ENCODE results near the gene CFAP410.
"Not testable (repeated sequence)": the region's sequence is repeated elsewhere in the genome, so short reads cannot be mapped to it uniquely, and the experiment has no call there.

The CFAP410 gene

DNA sequence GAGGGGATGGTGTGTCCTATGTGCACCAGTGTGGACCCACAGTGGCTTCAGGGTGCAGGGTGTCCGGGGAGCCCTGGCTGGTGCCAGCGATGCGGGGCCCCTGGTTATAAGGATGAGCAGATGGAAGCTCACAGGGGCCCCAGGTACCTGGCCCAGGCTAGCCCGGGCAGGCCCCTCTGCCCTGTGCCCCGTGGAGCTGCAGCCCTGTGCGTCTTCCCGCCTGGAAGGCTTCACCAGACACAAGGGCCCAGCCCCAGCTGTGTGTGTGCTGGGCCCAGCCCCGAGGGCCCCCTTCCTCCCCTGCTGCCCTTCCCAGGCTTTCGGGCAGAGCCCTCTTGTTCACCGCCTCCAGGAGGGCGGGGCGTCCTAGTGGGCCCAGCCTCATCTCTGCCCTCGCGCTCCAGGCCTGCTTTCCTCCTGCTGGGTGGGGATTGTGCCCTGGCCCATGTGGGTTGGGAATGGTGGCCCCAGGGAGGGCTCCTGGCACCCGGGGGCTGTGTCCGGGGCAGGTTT, 23.4 kb downstream of the CFAP410 start:
- no peak for DNase-seq

DNA sequence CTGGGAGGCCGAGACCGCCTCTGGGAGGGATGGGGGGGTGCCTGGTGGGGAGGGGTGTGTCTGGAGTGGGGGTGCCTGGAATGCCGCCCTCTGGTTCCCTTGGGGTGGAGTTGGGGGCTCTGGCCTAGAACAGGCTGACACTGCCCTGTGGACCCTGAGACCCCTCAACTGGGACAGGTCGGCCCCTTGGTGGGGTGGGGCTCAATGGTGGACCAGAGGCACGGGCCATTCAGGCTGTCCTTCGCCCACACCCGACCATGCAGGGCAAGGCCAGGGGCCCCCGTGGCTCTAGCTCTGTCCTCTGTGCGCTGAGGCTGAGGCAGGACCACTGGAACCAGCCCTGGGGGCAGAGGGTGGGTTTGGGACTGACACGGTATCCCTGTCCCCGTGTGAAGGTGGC, 24.6 kb downstream of the CFAP410 start:
- no peak for DNase-seq

DNA sequence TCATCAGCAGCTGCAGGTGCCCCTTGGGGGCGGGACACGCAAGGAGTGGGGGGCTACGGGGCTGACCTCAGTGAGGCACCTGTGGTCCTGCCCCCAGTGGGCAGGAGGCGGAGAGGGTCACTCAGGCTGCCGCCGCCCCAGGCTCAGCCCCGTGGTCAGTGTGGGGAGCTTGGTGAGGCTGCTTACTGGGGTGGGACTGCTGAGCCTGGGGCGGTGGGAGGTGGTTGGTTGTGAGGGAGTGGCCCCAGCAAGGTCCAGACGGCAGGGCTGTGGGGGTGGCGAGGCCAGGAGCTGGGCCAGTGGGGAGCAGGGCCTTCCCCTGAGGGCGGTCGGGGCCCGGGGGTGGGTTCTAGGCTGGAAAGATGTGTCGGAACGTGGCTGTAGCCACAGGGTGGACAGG, 25.1 kb downstream of the CFAP410 start:
- DNase-seq = no peak

DNA sequence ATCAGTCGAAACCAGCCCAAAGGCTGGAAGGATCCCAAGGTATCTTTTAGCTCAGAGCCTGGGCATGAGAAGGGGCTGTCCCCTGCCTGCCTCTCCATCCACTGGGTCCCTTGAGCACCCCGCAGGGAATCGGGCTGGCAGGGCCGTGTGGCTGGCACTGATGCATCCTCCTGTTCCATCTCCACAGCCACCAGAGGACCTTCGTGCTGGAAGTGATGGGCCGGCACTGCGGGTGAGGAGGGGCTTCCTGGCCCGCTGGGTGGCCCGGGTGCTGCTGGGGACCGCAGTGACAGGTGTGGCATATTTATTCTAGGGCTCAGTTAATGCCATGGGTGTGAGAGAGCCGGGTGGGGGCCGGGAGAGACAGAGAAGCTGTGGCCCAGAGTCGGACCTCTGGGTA, 25.7 kb downstream of the CFAP410 start:
- no peak for DNase-seq

DNA sequence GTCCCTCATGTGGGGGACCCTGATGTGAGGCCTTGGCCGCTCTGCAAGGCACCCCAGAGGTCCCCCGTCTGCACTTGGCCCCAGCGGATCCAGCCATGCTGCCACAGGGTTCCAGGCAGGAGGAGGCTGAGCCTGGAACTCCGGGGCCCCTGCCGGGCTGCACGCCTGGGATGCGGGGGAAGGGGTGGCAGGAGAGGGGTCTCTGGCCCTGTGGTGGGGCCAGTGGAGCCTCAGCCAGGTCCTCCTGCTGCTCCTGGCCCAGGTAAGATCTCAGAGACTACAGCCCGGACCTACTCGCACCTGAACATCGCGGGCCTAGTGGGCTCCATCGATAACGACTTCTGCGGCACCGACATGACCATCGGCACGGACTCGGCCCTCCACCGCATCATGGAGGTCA, 26.5 kb downstream of the CFAP410 start:
- no peak for DNase-seq

DNA sequence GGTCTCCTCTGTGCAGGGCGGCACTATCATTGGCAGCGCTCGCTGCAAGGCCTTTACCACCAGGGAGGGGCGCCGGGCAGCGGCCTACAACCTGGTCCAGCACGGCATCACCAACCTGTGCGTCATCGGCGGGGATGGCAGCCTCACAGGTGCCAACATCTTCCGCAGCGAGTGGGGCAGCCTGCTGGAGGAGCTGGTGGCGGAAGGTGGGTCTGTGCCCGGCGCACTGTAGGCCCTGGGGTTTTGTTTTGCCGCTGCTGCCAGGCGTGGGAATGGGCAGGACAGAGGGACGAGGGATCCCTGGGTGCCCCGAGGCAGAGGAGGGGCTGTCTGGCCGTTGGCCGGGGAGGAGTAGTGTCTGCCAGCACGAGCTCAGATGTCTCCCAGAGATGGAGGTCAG, 27.1 kb downstream of the CFAP410 start:
- no peak for DNase-seq

DNA sequence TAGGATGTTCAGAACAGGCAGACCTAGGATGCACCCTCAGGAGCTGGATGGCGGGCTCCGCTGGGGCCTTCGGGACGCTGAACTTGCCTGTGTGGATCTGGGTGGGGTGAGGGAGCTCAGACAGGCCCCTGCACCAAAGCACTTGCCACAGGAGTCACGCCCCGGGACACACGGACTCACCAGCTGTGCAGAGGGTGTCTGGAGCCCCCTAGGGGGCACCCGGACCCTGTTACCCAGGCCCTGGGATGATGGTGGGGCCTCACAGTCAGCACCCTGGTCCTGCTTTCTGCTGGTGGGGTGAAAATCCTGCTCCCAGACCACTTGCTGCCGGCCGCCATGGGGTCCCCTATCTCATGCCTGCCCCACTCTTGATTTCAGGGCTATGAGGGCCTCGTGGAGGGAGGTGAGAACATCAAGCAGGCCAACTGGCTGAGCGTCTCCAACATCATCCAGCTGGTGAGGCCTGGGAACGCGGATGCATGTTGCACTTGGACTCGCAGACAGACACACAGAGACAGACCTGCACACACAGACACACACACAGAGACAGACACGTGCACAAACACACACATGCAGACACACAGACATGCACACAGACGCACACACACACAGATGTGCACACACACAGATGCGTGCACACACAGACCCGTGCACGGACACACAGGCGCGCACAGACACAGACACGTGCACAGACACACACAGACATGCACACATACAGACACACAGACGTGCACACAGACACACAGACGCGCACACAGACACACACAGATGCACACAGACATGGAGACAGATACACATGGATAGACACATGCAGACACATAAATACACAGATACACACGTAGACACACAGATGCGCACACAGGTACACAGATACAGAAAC, 28.3 kb downstream of the CFAP410 start:
- no peak for DNase-seq

DNA sequence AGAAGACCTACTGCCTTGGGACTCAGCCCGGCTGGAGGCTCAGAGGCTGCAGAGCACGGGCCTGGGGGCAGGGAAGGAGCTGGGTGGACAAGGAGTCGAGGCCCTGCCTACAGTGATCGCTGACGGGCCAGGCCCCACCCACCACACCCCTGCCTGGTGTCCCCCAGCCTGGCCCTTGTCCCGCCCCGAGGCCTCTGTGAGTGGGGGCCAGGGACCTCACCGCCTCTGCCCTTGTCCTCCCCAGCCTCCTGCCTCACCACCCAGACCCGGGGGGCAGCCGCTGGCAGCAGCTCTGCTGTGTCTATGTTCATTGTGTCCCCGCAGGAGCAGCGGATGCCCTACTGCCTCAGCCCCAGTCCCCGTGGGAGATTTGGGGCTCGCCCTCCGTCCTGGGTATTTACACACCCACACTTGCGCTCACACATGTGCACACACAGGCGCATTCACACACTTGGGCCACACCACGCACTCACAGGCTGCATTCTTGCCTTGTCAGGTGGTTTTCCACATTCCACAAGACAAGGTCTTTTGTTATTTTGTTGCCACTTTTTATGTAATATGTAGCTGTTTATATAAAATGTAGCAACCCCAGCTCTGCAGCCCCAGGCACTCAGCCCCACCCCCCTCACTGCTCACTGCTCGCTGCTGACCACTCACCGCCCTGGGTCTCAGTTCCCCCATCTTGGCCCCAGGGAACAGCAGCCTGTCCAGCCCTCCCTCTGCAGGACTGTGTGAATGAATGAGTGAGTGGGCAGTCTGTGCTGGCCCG, 32.1 kb downstream of the CFAP410 start:
- no peak for DNase-seq

DNA sequence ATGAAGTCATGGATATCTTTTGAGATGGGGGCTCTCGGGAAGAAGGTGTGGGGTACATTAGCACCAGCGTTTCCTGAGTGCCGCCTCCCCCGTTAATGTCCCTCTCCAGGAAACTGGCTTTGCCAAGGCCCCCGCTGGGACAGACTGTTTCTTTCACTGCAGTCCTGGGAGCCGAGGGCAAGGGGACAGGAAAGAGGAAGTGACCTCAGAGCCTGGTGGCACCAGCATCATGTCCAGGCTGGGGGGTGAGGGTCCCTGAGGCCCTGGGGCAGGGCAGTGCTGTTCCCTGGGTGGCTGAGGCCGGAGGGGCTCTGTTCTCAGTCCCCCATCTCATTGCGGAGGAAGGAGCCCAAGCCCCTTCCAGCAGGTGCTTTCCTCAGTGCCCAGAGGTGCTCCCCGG, 33.5 kb downstream of the CFAP410 start:
- DNase-seq = no peak

DNA sequence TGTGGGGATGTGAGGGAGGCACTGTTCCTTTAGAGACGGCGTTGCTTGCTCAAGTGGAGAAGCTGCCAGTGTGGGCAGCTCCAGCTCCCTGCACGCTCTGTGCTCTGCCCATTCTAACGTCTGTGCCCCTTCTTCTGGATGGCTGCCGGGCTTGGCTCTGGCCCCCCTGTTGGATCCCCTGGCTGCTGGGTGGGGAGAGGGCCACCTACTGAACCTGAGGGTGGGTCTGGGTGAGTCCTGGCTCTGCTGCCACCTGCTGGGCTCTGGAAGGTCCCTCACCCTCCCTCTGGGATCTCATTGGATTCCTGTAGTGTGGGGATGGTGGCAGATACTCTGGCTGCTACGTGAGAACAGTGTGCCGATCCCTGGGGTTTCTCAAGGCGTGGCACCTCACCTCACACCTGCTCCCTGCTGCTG, 34.3 kb downstream of the CFAP410 start:
- DNase-seq = peak in 2 of 5 donors; percentile 31 to 32

DNA sequence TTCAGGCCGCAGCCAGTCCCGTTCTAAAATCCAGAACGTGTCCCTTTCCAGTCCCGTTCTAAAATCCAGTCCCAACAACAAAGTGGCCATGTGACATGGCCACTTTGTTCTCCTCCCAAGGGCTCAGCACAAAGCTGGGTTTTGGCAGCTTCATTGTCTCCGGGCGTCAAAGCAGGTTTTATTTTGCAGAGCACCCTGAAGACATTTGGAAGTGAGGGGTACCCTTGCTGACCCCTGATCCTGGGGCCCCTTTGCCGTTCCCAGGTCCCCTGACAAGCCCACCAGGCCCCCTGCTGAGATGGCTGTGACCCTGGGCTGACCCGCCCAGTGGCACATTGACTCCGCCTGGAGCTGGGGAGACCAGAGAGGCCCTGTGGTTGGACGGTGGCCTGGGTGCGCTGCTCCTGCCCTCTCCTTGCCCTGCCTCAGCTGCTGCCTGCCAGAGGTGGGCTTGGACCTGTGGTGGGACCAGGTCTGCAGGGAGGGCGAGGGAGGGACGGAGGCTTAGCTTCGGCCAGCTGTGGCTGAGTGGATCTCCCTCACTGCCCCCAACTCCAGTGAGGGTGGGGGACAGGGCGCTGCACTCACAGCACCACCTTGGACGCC, 35.1 kb downstream of the CFAP410 start:
- DNase-seq = no peak

DNA sequence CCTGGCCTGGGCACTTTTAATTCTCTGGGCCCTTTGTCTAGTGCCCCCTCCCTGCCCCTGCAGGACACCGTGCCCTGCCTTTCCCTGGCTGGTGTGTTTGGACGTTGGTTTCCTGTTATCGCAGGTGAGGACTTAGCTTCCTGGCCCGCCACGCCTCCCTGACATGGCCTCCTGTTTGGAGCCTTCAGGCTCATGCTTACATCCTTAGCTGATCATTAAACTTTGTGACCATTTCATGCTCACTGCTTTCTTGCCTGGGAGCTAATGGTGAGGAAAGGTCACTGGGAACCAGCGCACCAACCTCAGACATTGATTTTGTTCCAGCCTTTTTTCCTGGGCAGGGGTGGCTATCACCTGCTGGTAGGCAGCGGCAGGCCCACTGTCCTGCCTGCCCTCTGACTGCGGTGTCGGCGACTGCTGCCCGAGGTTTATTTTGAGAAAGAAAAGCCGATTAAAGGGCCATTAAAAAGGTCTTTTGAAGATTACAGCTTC, 35.7 kb downstream of the CFAP410 start:
- DNase-seq = no peak

DNA sequence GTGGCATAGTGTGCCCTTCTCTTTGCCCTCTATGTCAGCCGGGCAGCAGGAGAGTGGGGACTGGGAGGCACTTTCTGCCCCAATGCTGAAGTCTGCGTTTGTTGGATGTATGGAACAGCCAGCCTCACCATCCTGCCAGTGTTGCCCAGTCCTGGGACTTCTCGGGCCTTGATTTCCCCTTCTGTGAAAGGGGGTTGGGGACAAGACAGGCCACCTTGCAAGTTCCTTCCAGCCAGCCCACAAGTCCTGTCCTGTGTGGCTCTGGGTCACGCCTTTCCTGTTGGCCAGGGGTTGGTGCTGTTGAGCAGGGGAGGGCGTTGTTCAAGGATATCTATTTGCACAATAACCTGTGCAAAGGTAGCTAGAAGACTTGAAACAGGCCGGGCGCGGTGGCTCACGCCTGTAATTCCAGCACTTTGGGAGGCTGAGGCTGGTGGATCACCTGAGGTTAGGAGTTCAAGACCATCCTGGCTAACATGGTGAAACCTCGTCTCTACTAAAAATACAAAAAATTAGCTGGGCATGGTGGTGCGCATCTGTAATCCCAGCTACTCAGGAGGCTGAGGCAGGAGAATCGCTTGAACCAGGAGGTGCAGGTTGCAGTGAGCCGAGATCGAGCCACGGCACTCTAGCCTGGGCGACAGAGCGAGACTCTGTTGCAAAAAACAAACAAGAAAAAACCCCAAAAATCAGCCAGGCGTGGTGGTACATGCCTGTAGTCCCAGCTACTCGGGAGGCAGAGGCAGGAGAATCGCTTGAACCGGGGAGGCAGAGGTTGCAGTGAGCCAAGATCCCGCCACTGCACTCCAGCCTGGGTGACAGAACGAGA, 36.4 kb downstream of the CFAP410 start:
- DNase-seq = not testable (repeated sequence)

DNA sequence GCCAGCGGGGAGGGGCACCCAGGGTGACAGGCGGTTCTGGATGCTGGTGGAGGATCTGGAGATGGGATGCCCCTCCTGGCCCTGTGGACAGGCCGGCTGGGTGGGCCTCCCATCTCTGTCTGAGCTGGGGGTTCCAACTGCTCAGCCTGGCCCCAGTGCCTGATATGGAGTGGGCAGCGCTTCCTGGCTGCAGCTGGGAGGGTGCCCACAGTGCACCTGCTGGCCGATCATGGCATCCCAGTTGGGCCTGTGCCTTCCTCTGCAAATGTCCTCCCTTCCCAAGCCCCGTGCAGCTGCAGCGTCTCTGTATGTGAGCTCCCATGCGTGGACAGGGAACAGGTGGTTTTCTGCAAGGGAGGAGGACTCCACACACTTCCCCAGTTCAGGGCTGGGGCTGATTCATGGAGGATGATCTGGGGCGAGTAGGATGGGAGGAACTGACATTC, 37.2 kb downstream of the CFAP410 start:
- DNase-seq = no peak

DNA sequence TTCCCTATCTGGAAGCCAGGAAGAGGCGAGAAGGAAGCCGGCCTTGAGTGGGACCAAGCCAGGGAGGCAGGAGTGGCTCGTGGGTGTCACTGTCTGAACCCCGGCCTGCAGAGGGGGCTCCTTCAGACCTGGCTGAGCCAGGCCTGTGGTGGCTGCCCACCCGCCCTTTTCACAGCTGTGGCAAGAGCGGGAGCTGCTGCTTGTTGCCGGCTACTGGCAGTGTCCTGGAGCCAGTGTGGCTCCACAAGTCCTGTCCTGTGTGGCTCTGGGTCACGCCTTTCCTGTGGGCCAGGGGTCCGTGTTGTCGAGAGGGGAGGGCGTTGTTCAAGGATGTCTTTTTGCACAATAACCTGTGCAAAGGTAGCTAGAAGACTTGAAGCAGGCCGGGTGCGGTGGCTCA, 38.0 kb downstream of the CFAP410 start:
- DNase-seq = no peak

DNA sequence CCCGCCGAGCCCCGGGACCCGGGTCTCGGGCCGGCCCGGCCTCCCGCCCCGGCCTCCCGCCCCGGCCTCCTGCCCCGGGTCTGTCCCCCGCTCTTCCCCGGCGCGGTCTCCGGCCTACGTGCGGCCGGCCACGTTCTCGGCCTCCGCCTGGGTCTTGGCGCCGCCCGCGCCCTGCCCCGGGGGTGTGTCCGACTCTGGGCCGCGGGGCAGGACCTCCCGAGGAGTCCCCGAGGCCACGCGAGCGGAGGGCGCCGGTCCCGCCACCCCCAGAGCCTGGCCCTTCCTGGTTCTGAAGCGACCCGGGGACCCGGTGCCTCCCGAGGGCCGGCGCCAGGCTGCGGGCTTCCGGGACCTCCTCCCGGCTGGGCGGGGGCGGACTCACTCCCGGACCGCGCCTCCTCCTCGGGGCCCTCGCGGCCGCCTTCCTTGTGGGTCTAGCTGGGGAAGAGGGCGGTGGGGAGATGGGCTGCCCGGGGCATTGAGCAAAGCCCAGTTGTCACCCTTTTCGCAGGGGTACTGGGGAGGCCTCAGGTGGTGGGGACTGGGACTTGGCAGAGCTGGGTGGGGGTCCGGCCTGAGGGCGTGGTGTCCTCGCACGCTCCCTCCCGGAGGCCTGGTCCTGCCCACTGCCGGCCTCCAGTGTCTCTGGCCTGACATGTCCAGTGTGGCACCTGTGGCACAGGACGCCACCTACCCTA, 38.8 kb downstream of the CFAP410 start:
- DNase-seq = peak; percentile 43 to 62 (median 53)

DNA sequence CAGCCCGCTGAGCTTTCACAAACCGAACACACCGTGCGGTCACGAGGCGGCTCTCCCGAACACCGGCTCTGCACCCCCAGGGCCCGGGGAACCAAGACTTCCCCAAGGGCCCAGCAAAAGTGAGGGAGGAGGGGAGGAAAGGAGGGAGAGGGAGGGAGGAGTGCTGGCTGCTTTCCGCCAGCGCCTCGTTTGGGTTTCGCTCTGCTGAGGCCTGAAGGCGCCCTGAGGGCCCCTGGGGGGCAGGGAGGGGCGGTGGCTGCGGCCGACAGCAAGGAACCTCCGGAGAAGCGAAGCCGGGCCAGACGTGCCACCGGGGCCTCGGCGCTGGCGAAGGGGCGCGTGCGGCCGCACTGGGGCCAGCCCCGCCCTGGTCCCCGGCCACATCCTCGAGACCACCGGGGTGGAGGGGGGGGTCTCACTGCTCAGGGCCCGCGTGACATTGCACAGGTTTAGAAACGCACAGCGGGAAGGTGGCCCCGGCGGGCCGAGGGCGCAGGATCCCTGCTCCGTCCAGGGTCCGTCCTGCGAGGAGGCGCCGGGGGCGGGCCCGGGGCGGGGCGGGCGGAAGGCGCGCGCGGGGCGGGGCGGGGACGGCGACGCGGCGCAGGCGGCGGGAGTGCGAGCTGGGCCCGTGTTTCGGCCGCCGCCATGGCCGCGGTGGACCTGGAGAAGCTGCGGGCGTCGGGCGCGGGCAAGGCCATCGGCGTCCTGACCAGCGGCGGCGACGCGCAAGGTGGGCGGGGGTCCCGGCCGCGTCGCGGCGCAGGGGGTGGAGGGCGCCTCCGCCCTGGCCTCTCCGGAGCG, 39.5 kb downstream of the CFAP410 start, which contains the start of gene PFKL:
Gene PFKL (plus strand): TSS at position 596 of the 804 bp plus-strand sequence. CDS start 53 bp downstream, at position 649.
- DNase-seq = peak in 4 of 5 donors; percentile 37 to 75 (median 50)

DNA sequence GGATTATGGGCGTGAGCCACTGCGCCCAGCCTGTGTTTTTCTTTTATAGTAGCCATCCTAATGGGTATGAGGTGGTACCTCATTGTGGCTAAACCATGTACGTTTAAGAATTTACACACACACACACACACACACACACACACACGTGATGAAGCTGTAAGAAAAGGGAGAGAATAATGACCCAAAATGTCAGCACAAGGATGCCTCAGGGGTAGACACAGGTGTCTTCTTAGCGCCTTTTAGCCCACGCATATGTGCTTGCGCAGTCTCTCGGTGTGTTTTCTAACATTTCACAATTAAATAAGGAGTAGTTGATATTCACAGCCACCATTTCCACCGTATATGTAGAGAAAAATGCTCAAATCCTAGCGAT, 40.1 kb downstream of the CFAP410 start:
- no peak for DNase-seq

DNA sequence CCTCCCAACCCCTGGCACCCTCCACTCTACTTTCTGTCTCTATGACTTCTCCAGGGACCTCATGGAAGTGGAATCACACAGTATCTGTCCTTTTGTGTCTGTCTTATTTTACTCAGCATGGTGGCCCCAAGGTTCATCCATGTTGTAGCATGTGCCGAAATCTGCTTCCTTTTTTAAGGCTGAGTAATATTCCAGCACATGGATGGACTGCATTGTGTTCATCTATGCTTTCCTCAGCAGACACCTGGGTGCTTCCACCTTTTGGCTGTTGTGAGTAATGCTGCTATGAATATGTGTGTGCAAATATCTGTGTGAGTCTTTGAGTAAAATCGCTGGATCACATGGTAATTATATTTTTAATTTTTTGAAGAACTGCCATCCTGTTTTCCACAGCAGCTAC, 40.9 kb downstream of the CFAP410 start:
- no peak for DNase-seq

DNA sequence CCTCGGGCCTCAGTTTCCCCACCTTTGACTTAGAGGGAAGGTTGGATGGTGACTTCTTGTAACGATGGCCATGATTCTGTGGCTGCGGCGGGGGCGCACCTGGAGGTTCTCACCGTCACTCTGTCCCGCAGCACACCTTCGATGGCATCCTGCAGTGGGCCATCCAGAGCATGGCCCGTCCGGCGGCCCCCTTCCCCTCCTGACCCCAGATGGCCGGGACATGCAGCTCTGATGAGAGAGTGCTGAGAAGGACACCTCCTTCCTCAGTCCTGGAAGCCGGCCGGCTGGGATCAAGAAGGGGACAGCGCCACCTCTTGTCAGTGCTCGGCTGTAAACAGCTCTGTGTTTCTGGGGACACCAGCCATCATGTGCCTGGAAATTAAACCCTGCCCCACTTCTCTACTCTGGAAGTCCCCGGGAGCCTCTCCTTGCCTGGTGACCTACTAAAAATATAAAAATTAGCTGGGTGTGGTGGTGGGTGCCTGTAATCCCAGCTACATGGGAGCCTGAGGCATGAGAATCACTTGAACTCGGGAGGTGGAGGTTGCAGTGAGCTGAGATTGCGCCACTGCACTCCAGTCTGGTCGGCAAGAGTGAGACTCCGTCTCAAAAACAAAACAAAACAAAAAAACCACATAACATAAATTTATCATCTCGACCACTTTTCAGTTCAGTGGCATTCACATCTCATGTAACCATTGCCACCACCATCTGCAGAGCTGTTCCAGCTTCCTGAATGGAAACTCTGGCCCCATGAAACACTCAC, 41.5 kb downstream of the CFAP410 start:
- DNase-seq = peak; percentile 45 to 71 (median 67)

Data from T-helper 1 cell (primary cell).